ENCODE data around the gene LRRIQ1.

The LRRIQ1 gene

GRCh38 chr12:85266356-85266755 lies 230.2 kb downstream of the LRRIQ1 start:
- DNase-seq (ENCODE audit: low read depth), result no peak
- H3K4me3 ChIP-seq (ENCODE audit: low read depth, low read length), result no peak overlapping the region
- TF ChIP-seq, protein P1, sequence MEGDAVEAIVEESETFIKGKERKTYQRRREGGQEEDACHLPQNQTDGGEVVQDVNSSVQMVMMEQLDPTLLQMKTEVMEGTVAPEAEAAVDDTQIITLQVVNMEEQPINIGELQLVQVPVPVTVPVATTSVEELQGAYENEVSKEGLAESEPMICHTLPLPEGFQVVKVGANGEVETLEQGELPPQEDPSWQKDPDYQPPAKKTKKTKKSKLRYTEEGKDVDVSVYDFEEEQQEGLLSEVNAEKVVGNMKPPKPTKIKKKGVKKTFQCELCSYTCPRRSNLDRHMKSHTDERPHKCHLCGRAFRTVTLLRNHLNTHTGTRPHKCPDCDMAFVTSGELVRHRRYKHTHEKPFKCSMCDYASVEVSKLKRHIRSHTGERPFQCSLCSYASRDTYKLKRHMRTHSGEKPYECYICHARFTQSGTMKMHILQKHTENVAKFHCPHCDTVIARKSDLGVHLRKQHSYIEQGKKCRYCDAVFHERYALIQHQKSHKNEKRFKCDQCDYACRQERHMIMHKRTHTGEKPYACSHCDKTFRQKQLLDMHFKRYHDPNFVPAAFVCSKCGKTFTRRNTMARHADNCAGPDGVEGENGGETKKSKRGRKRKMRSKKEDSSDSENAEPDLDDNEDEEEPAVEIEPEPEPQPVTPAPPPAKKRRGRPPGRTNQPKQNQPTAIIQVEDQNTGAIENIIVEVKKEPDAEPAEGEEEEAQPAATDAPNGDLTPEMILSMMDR (conservative IDR thresholded peaks at IDR 0.05; ENCODE audit: low read depth, low read length), result no peak

GRCh38 chr12:85273381-85274314 lies 237.5 kb downstream of the LRRIQ1 start:
- peak overlapping the region; percentile 44 for H3K4me3 ChIP-seq (ENCODE audit: low read depth, low read length)
- TF ChIP-seq, protein P1 (conservative IDR thresholded peaks at IDR 0.05; ENCODE audit: low read depth, low read length), result no peak
- DNase-seq (ENCODE audit: low read depth), result peak; percentile 16

DNA sequence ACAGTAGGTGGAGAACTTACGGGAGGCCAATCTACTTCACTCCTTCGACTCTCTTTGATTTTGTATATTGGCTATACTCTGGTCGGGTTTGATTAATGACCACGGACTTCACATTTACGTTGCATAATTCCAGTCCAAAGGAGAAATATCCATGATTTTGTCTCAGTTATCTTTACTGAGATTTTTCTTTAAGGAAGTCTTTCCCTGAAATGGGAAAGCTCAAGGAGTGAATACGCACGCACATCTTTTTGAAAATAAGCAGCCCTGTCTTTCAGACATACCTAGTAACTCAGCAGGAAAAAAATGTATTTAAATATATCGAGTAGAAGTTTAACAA lies 238.1 kb downstream of the LRRIQ1 start:
- TF ChIP-seq, protein P1 (conservative IDR thresholded peaks at IDR 0.05; ENCODE audit: low read depth, low read length), result no peak
- DNase-seq (ENCODE audit: low read depth), result no peak
- H3K4me3 ChIP-seq (ENCODE audit: low read depth, low read length), result no peak overlapping the region

- DNase-seq (ENCODE audit: low read depth), result peak; percentile 42
- TF ChIP-seq, protein P1 (conservative IDR thresholded peaks at IDR 0.05; ENCODE audit: low read depth, low read length), result no peak
- no peak overlapping the region for H3K4me3 ChIP-seq (ENCODE audit: low read depth, low read length)
Observed at GRCh38 chr12:85275374-85275773, 239.2 kb downstream of the LRRIQ1 start.

GRCh38 chr12:85277191-85277590 lies 241.0 kb downstream of the LRRIQ1 start:
- no peak overlapping the region for H3K4me3 ChIP-seq (ENCODE audit: low read depth, low read length)
- no peak for DNase-seq (ENCODE audit: low read depth)
- TF ChIP-seq, protein P1 (conservative IDR thresholded peaks at IDR 0.05; ENCODE audit: low read depth, low read length), result no peak

GRCh38 chr12:85277900-85278597 lies 241.9 kb downstream of the LRRIQ1 start:
- no peak for DNase-seq (ENCODE audit: low read depth)
- H3K4me3 ChIP-seq (ENCODE audit: low read depth, low read length), result no peak overlapping the region
- TF ChIP-seq, protein P1 (conservative IDR thresholded peaks at IDR 0.05; ENCODE audit: low read depth, low read length), result no peak

All from choroid plexus epithelial cell (primary cell).